GM12873 (cell line): Measurements from ENCODE around the gene ABHD16A.

ENCODE experiments used
- CTCF ChIP-seq: IDR thresholded peaks from 2 replicates; pipeline ENCODE4 v1.5.1; 2012; ENCODE audit warnings: low read depth, mild to moderate bottlenecking, moderate library complexity, low read length, control low read depth; ENCODE audit not compliant: insufficient read depth; ENCODE audit errors: missing control alignments

Gene ABHD16A

GRCh38 chr6:31658983-31659648, 44.0 kb downstream of the ABHD16A start:
- TF ChIP-seq CTCF, result no peak

GRCh38 chr6:31658158-31658688, 44.9 kb downstream of the ABHD16A start:
- no peak for TF ChIP-seq CTCF

GRCh38 chr6:31657406-31658157, 45.5 kb downstream of the ABHD16A start:
- TF ChIP-seq CTCF, result no peak

- no peak for TF ChIP-seq CTCF
These were observed 47.5 kb downstream of the ABHD16A start, which contains the start of gene APOM for GRCh38 chr6:31655349-31656237. Gene APOM (plus strand): TSS chr6:31655894. CDS start chr6:31655967, 73 bp downstream.

GRCh38 chr6:31654574-31655348, 48.4 kb downstream of the ABHD16A start:
- TF ChIP-seq CTCF, result no peak

- TF ChIP-seq CTCF, result no peak
These were observed 50.0 kb downstream of the ABHD16A start for GRCh38 chr6:31652925-31653724.
